HG03460 (cell line): Measurements from ENCODE around the gene CDON.
"Not testable (repeated sequence)": the region's sequence is repeated elsewhere in the genome, so short reads cannot be mapped to it uniquely, and the experiment has no call there.

ENCODE experiments used
- ATAC-seq: cut with Tn5 transposase; IDR thresholded peaks from one replicate; pipeline ENCODE4 v1.9.1; 2021; ENCODE audit not compliant: unreplicated experiment

Gene CDON

GRCh38 chr11:126046570-126047195, 16.0 kb downstream of the CDON start:
- ATAC-seq: no peak

DNA sequence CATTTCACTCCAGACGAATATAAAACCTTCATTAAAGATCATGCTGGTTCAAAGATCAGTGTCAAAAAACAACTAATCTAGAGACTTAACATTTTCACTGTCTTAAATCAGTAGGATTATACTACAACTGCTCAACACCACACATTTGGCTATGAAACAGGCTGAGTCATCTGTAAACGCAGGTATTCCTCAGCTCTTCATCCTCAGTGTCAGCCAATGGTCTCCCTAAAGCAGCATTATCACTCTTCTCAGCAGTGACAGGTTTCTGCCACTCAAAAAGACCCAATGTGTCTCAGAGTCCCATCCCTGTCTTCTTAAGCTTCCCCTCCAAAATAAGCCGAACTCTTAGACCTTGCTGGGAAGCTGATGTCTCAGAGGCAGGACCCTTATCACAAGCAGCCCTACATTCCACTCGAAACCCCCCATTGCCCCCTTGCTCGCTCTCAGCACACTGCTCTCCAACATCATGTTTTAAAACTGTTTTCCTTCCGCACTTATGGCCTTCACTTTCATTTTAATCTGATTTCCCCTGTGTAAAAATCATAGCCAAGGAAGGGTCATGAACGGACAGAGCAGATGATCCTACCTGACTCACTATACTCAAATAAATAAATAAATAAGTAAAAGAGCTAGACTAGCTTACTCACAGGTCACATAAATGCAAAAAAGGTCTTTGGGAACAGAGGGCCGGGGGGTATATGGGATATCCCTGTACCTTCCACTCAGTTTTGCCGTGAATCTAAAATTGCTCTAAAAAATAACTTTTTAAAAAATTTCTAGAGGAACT, 23.0 kb downstream of the CDON start:
- no peak for ATAC-seq

GRCh38 chr11:126035718-126036117, 26.9 kb downstream of the CDON start:
- no peak for ATAC-seq

DNA sequence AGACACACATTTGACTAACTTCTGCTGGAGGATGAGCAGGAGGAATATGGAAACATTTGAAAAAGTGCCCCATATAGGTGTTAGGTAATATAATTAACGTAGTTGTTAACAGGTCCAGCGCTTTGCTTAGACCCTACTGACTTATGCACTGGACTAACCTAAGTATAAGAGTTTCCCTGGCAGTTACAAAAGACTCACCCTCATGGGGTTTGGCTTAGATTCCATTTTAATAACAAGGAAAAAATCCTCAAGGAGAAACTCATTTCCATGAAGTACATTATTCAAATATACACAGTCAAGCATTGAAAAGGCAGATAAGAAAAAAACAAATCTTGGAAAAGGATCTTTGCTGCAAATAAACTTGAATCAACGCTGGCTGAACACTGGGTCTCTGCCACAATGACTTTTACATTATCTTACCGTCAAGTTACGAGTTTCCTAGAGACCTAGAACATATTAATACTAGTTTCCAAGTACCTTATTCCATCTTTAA, 27.7 kb downstream of the CDON start:
- no peak for ATAC-seq

DNA sequence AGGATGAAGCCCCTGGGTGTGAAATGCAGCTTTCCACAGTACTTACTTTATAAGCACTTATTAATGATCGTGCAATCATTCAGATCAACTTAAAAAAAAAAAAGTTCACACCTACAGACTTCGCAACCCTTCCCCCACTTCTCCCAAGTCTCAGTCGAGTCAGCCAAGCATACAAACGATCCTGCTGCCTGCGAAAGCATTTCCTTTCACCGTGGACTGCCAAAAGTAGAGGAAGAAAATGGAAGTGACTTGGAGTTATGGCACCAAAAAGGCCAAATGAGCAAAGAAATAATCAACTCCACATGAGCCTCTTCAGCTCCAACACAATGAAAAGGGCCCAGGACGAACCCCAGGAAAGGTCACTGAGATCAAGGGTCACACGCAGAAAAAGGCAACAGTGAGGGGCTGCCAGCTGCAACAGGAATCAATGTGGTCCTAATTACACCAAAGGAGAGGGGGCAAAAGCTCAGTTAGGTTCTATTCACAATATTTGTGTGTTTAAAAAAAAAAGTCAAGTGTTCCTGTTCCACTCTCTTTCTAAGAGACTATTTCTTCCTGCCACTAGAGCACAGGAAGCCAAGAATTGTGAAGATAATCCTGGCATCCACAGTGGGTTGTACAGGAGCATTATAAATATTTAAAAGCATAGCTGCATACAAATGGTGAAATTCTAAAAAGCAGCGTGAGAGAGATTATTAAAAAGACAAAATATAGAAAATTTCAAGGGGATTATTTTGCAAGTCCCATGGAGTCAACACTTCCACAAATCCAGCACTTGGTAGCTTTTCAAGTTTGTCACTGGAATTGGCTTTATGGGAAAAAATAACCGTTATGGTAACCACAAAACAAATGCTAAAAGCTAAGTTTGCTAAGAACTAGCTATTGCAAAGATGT, 28.4 kb downstream of the CDON start:
- no peak for ATAC-seq

DNA sequence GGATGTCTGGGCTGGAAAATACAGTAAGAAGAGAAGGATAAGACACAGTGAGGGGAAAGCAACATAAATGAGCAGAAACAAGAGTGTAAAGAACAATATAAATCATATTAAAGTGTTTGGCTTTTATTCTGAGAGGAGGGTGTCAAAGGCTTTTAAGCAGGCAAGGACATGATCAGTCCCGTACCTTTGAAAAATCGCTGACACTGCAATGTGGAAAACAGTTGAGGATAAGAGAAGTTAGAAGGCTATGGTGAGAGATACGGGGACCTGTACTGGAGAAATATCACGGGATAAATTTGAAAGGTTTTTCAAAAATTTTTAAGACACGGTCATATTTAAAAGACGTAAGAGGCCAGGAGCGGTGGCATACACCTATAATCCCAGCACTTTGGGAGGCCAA, 30.3 kb downstream of the CDON start:
- no peak for ATAC-seq

GRCh38 chr11:126029805-126030204, 32.9 kb downstream of the CDON start:
- ATAC-seq: no peak

GRCh38 chr11:126029237-126029636, 33.4 kb downstream of the CDON start:
- no peak for ATAC-seq

- ATAC-seq: not testable (repeated sequence)
These were observed 34.1 kb downstream of the CDON start for GRCh38 chr11:126028534-126028933.

- ATAC-seq: no peak
These were observed 36.1 kb downstream of the CDON start for GRCh38 chr11:126026579-126026978.

GRCh38 chr11:126025822-126026221, 36.8 kb downstream of the CDON start:
- ATAC-seq: no peak

GRCh38 chr11:126024123-126024522, 38.5 kb downstream of the CDON start:
- ATAC-seq: no peak

GRCh38 chr11:126012852-126013251, 49.8 kb downstream of the CDON start:
- ATAC-seq: no peak

DNA sequence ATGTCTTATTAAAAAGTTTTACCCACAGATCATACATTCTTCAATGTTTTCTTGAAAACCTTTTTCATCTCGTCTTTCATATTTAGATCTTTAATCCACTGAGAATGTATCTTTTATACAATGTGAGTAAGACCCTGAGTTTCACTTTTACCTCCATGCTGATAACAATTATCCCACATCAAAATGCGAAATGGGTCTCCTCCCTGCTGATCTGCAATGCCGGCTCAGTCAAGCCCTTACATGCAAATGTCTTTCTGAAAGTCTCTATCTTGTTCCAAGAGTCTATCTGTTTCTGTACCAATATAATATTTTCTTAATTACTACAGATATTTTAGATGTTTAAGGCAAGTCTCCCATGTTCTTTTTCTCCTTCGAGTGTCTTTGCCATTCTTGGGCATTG, 50.9 kb downstream of the CDON start:
- no peak for ATAC-seq

DNA sequence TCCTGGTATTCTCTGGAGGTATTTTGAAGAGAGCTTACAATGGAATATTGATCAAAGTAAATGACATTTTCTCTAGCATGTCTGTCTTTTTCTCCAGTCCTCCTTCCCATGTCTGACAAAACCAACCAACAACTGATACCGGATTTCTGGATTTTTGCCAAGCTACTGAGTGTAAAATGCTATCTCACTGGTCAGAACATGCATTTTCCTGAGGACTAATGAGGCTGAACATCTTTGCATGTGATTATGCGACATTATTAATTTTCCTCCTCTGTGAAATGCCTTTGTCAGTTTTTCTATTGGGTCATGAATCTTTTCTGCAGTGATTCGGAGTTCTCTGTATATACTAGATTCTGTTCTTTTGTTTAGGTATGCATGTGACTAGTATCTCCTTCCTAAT, 51.4 kb downstream of the CDON start:
- no peak for ATAC-seq

GRCh38 chr11:126008956-126009355, 53.7 kb downstream of the CDON start:
- no peak for ATAC-seq

DNA sequence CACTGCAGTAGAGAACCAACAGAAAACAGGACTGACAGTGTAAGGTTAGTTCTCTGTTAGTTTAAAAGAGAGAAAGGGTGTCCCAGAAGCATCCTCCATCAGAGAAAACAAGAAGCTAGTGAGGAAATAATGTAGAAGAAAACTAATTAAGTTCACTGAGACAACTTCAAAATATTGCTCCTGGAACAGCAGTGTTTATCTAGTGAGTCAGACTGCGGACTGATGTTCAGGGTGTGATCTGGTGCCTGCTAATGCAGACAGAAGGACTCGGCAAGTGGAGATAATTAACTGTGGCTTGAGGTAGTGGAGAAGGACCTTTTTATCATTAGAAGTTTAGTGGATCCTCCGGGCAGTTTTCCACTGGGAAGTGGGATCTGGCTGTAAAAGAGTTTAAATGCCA, 55.4 kb downstream of the CDON start:
- no peak for ATAC-seq

DNA sequence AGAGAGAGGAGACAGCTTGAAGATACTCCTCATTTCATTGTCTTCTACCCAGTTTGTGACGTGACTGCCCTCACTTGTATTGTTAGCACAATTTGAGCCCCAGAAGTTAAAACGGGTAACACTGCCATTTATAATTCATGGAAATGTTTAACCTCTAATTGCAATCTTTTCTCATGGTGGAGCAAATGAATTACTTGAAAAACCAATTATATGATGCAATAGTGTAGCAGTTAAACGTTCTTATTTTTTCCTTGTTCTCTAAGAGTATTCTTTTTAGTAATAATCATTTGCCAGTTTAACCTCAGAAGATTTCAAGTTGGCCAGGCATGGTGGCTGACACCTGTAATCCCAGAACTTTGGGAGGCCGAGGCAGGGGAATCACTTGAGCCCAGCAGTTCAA, 56.6 kb downstream of the CDON start:
- ATAC-seq: no peak

GRCh38 chr11:126002181-126002580, 60.5 kb downstream of the CDON start:
- no peak for ATAC-seq

- ATAC-seq: no peak
These were observed 63.3 kb downstream of the CDON start for GRCh38 chr11:125999234-125999880.

DNA sequence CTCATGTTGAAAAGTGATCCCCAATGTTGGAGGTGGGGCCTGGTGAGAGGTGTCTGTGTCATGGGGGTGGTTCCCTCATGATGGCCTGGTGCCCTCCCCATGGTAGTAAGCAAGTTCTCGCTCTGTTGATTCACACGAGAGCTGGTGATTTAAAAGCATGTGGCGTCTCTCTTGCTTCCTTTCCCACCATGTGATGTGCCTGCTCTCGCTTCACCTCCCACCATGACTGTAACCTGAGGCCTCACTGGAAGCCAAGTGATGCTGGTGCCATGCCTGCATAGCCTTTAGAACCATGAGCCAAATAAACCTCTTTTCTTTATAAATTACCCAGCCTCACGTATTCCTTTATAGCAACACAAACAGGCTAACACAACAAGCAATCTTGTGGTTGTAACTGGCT, 64.4 kb downstream of the CDON start:
- no peak for ATAC-seq
